ENCODE measurements around the gene TMEM175. TPM values are rescaled to one million over a fixed set of nuclear protein-coding genes. Genes with fewer than 3 reads are reported as not detected.

Gene TMEM175
- total RNA-seq = 30.9 and 52.7 TPM in 2 replicates
- 44.3 TPM for polyA plus RNA-seq (2012)

- DNase-seq (ENCODE audit: low read depth) = peak; percentile 95
Measured at GRCh38 chr4:931960-932712, at the start of gene TMEM175, which contains the start of gene GAK. Gene TMEM175, plus strand, starts transcription at chr4:932460. Its CDS starts 15,280 bp downstream, at chr4:947740. Gene GAK, minus strand, starts transcription at chr4:932316. Its CDS starts 129 bp downstream, at chr4:932187.

GRCh38 chr4:882646-883045 is 49.6 kb upstream of the TMEM175 start:
- no peak for DNase-seq (ENCODE audit: low read depth)

DNA sequence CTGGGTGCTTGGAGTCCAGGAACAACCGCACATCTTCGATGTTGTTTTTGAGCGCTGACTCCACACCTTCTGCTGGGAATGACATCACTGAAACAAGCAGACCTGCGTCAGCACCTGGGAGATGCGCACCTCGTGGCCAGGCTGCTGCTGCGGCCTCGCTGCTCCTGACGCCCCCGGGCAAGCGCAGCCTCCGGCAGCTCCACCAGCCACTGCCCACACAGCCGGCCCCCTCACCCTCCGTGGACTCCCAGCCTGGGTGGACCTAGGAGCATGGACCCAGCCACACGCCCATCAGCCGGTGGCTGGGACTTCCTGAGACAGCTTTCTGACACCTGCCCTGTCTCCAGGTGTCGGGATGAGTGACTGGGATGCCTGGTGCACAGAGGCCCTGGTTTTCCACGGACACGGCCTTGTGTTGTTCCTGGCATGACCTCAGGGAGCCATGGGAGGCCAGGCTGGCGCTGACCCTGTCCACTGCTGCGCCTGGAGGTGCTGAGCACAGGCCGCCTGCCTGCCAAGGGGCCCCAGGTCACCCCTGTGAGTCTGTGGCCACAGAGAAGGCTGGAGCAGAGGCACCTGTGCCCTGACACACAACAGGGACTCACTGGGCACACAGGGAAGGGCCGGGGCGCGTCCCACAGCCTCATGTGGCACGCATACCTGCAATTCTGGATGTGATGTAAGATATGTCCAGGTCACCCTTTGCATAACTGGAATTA is 48.7 kb upstream of the TMEM175 start:
- no peak for DNase-seq (ENCODE audit: low read depth)

DNA sequence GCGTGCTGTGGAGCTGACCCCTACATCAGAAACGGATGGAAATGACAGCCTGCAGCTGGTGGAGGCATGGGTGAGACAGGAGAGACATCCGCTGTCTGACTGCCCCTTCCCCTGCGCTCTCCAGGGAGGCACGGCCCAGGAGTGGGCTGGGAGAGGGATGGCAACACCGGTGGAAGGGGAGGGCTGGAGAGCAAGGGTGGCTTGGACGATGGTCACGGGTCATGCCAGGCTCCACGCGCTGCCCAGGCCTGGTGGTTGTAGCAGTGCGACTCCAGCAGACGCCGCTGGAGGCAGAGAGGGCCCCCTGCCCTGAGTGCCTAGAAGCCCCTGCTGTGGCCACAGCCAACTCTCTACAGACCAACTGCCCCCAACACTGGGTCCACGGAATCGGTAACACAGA is 48.0 kb upstream of the TMEM175 start:
- DNase-seq (ENCODE audit: low read depth) = no peak

DNA sequence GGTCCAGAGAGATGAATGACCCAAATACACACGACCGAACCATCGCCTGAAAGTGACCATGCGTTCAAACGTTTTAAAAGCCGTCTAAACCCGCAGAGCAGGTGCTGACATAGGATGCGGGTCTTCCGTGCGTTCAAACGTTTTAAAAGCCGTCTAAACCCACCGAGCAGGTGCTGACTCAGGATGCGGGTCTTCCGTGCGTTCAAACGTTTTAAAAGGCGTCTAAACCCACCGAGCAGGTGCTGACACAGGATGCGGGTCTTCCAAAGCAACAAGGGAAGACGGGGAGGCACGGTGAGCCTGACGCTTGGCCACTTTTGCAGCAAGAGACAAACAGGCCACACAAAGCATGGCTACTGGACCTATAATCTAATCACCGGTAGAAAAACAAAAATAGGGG is 47.4 kb upstream of the TMEM175 start:
- no peak for DNase-seq (ENCODE audit: low read depth)

GRCh38 chr4:885353-885752 is 46.9 kb upstream of the TMEM175 start:
- DNase-seq (ENCODE audit: low read depth) = no peak

DNA sequence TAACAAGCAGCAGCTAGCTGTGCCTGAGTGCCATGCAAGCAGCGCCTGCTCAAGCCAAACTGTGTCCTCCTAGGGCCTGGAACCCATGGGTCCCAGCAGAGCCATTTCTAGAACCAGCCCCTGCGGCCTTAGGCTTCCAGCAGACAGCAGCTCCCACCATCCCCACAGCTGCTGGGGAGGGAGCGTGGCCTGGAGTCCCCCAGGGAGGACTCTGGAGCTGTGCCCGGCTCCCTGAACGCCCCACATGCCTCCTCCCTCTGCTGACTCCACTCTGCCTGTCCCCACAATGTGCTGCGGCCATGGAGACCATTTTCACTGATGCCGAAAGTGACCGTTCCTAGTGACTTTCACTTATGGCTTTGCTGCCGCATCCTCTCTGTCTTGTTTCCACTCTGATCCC is 46.0 kb upstream of the TMEM175 start:
- DNase-seq (ENCODE audit: low read depth) = no peak

DNA sequence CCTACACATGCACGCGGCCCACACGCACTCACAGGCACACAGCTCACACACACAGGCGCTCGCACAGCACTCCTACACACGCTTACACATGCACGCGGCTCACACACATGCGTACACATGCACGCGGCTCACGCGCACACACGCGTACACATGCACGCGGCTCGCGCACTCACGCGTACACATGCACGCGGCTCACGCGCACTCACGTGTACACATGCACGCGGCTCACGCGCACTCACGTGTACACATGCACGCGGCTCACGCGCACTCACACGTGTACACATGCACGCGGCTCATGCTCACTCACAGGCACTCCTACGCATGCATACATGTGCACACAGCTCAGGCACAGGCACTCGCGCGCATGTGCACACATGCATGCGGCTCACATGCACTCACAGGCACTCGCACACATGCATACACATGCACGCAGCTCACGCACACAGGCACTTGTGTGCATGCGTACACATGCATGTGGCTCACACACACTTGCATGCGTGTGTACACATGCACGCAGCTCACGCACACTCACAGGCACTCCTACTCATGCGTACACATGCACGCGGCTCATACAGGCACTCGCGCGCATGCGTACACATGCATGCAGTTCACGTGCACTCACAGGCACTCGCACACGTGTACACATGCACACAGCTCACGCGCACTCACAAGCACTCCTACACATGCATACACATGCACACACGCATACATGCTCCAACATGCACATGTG is 45.1 kb upstream of the TMEM175 start:
- no peak for DNase-seq (ENCODE audit: low read depth)

DNA sequence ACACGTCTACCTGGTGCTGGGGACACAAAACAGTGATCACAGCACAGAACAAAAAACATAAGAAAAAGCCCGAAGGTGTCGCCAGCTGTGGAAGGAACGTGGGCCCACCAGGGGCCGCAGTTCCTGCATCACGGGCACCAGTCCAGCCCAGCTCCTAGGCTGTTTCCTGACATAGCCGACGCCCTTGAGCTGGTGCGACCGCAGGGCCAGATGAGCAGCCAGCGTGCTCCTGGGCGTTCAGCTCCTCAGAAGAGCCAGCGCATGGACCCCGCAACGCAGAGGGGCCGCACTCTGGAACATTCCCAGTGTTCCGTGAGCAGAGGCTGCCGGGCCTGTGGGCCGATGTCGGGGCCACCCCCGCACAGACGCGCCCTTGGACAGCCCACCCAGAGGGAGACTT is 44.2 kb upstream of the TMEM175 start:
- DNase-seq (ENCODE audit: low read depth) = no peak

GRCh38 chr4:889516-889915 is 42.7 kb upstream of the TMEM175 start:
- no peak for DNase-seq (ENCODE audit: low read depth)

DNA sequence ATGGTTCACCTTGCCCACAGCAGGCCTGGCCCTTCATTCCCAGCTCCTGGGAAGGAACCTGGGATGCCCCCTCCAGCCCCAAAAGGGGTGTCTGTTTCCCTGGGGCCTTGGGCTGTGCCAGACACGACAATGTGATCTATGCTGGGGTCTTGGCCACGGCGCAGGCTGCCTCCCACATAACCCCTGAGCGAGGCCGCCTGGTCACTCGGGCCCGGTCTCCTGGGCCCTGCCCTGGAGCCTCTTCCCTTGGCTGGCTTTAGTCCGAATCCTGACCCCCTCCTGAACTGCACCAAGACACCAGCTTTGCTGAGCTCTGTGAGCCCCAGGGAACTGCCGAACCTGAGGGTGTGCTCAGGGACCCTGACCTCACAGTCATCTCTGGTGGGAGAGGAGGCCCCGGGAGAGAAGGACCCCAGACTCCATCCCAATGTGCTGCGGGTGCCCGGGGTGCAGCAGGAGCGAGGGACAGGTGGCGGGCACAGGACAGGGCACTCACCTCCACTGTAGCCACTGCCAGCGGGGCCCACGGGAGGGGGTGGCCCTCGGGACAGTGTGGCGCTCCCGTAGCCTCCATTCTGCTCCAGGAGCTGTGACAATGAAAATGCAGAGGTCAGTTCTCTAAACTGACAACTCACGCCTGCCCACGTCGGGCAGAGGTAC is 42.1 kb upstream of the TMEM175 start:
- DNase-seq (ENCODE audit: low read depth) = no peak

DNA sequence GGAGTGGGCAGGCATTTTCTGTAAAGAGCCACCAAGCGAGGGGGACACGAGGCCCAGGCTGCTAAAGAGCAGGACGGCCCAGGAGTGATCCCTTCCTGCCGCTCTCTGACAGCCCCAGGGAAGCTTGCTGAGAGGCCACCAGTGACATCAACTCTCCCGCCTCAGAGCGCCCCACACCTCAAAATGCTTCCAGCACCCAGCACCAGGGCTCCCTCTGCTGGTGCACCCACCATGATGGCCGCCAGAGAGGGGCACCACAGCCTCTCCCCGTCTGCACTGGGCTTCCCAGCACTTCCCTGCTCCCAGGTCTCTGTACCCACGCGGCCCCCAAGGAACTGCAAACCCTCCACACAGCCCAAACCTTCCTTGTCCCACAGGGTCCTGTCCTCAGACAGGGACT is 40.5 kb upstream of the TMEM175 start:
- no peak for DNase-seq (ENCODE audit: low read depth)

DNA sequence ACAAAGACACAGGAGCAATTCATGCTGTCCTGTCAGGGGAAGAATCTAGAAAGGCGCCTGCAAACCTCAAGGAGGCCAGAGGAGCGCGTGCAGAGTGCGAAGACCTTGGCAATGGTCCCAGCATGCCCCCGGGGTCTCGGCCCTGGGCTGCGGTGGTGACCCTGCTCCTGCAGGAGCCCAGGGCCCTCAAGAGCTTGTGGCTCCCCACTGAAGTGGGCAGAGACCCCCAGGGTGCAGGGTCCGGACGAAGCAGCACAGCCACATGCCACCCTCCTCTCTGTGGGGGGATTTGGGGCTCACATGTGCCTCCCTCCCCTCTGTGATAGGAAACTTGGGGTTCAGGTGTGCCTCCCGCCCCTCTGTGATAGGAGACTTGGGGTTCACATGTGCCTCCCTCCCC is 39.5 kb upstream of the TMEM175 start:
- DNase-seq (ENCODE audit: low read depth) = no peak

- DNase-seq (ENCODE audit: low read depth) = no peak
Measured at GRCh38 chr4:893276-893994, 38.8 kb upstream of the TMEM175 start.

GRCh38 chr4:893995-894705 is 38.1 kb upstream of the TMEM175 start:
- DNase-seq (ENCODE audit: low read depth) = no peak

GRCh38 chr4:895596-895995 is 36.7 kb upstream of the TMEM175 start:
- no peak for DNase-seq (ENCODE audit: low read depth)

- DNase-seq (ENCODE audit: low read depth) = no peak
Measured at GRCh38 chr4:896216-896615, 36.0 kb upstream of the TMEM175 start.

- no peak for DNase-seq (ENCODE audit: low read depth)
Measured at GRCh38 chr4:896630-897029, 35.6 kb upstream of the TMEM175 start.

GRCh38 chr4:898123-898522 is 34.1 kb upstream of the TMEM175 start:
- DNase-seq (ENCODE audit: low read depth) = no peak

DNA sequence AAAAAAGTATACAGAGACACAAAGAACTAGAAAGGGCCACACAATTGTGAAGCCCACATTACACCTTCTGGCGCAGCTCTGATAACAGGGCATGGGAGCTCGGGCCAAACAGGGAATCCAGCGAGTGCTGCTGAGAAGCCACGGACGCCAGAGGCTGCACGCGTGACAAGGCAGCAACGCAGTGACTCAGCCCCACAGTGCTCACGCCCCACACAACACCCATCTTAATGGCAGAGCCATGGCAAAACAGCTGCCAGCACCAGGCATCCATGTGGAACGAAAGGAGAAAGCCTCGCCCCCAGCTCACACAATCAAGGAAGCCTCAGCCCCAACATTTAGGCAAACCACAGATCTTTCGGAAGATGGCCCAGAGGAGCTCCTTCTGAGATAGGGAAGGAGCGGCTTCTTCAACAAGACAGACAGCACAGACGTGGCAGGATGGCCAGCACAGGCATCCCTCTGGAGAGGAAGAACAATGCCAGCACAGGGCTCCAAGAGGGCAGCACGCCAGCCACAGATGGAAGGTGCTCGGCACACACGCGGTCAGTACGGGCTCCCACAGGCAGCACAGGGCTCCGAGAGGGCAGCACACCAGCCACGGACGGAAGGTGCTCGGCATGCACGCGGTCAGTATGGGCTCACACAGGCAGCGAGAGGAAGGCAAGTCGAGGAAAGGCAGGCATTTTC is 33.2 kb upstream of the TMEM175 start:
- no peak for DNase-seq (ENCODE audit: low read depth)

Measured in myocyte (in vitro differentiated cells).